ENCODE data around the gene ZNF799. TPM values are rescaled to one million over a fixed set of nuclear protein-coding genes. Genes with fewer than 3 reads are reported as not detected.
"Not testable (repeated sequence)": the region's sequence is repeated elsewhere in the genome, so short reads cannot be mapped to it uniquely, and the experiment has no call there.

ZNF799 gene
- total and polyA plus RNA-seq, 2 of the 4 experiments (the other 2 are of a cell fraction), result 0.79 to 3.4 TPM

GRCh38 chr19:12417273-12417672 lies 16.2 kb upstream of the ZNF799 start:
- ATAC-seq (ENCODE audit: low read depth); H3K79me1 ChIP-seq (ENCODE audit: low read depth in 1 of 2, low read length in 2 of 2); DNase-seq; H3K18ac ChIP-seq (ENCODE audit: low read depth, low read length); dilution Hi-C loops (cut with HindIII; ENCODE audit: low sequenced_read_pairs, unreplicated experiment); BruUV-seq (replicated peaks); H3K9me3 ChIP-seq (ENCODE audit: control insufficient read depth, insufficient read depth, low read length); H3K9ac ChIP-seq (ENCODE audit: low read depth, low read length); H3K4me3 ChIP-seq (ENCODE audit: insufficient read depth, low read depth, low read length); H2BK20ac ChIP-seq (ENCODE audit: low read depth, low read length); H2AK9ac ChIP-seq (replicated peaks; ENCODE audit: low read depth, low read length, poor library complexity); in situ Hi-C loops (cut with MboI; ENCODE audit: low sequenced_read_pairs); H2BK5ac ChIP-seq (ENCODE audit: low read depth, low read length, poor library complexity, severe bottlenecking); H3K36me3 ChIP-seq (ENCODE audit: control insufficient read depth, insufficient read depth, low read length); H4K8ac ChIP-seq (ENCODE audit: low read depth in 2 of 2, low read length in 2 of 2); H4K20me1 ChIP-seq (ENCODE audit: insufficient read depth, low read length); intact Hi-C loops (cut with micrococcal nuclease); H3K56ac ChIP-seq (ENCODE audit: extremely low read depth, insufficient read depth, low read length); H4K91ac ChIP-seq (ENCODE audit: insufficient read depth, low read depth, low read length); H3K4me1 ChIP-seq (ENCODE audit: control insufficient read depth, insufficient read depth, low read length); CTCF ChIA-PET; H3K27ac ChIP-seq (ENCODE audit: insufficient read depth, low read length); H2AFZ ChIP-seq (replicated peaks; ENCODE audit: low read length, poor library complexity); H4K5ac ChIP-seq (ENCODE audit: low read depth, low read length); H3K4ac ChIP-seq (ENCODE audit: low read depth, low read length); H3K4me2 ChIP-seq (ENCODE audit: low read depth, low read length); H3K27me3 ChIP-seq (ENCODE audit: control insufficient read depth, insufficient read depth, low read length); H2BK15ac ChIP-seq (ENCODE audit: low read depth, low read length); H3K23ac ChIP-seq (ENCODE audit: low read depth, low read length); H2AK5ac ChIP-seq (ENCODE audit: low read depth, low read length); H3K14ac ChIP-seq (replicated peaks; ENCODE audit: low read depth, low read length); H3K9me1 ChIP-seq (ENCODE audit: insufficient read depth, low read length); POLR2A ChIA-PET (ENCODE audit: unreplicated experiment); H2BK120ac ChIP-seq (ENCODE audit: low read depth, low read length): not testable (repeated sequence)
- 83% methylated on average over 2 of the region's 5 CpGs; no CpG with 5 or more reads in 1 of the 2 experiments for whole genome bisulfite sequencing, 2 experiments (ENCODE audit: extremely low coverage in 2 of 2, insufficient read length in 1 of 2)

Measured in IMR-90 (cell line).